GOT3 (cell line): ENCODE results near the gene ZNF331.
A peak's percentile ranks its signal among the peaks of the same experiment; 100 is the strongest.

Experiments
- DNase-seq: peaks from one replicate; lab custom pipeline; 2025; ENCODE audit warnings: mixed read lengths; lab: John Stamatoyannopoulos, UW

ZNF331 gene

DNA sequence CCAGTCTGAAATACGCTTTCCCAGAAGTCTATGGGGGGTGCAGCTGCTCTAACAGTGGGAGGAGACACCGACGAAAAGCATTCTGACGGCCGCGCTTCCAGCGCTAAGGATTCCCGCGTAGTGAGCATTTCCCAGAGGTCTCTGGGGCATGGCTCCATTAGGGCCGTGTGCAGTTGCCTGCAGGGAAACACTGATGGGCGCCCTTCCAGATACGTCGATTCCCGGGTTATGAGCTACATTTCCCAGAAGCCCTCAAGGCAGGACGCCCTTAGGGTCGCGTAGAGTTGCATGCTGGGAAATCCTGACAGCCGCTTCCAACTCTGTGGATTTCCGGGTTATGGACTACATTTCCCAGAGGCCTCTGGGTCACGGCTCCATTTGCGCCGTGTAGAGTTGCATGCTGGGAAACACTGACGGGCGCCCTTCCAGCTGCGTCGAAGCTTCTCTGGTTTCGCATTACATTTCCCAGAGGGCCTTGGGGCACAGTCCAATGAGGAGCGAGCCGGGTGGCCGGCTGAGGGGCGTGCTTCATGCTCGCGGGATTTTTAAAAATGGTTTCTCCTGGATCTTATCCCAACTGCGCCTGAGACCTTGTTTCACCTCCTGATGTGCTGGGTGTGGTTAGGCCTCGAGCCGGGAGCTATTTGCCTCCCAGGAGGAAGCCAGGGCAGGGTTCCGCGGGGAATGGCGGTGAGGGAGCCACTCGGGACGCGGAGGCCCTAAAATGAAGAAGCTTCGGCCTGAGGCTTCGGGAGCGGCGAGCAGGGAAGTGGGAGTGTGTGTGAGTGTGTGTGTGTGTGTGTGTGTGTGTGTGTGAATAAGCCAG is 17.2 kb upstream of the ZNF331 start:
- DNase-seq: peak; percentile 79

DNA sequence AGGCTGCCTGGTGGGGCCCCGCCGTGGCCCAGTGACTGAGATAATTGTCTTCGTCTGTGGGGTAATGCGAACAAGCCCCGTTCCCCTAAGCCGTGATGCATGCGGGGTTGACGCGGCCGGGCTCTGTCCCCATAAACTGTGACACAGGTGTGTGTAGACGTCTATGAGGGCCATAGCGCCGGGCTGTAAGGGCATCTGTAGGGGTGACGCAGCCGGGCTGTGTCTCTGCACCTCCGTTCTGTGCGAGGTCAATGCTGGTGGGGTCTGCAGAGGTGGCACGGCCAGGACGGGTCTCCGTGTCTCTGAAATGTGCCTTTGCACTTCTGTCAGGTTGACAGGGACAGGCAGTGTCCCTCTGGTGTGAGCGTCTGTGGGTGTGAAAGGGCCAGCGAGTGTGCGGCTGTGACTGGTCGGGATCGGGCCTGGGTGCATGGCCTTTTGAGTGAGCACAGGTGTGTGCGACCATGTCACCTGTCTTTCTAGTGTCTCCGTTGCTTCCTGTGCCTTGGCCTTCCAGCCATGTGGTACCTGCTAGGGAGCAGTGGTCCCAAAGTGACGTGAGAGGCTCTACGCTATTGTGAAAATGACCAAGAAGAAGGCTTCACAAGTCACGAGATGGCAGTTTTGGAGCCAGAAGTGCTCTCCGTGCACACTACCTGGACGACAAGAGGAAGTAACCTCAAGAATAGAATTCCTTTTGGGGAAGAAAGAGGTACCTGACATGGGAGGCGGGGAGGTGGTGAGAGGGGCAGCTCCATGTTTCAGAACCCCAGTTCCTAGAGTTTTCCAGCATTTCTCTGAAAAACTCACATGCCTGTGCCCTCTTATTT is 16.4 kb upstream of the ZNF331 start:
- no peak for DNase-seq

DNA sequence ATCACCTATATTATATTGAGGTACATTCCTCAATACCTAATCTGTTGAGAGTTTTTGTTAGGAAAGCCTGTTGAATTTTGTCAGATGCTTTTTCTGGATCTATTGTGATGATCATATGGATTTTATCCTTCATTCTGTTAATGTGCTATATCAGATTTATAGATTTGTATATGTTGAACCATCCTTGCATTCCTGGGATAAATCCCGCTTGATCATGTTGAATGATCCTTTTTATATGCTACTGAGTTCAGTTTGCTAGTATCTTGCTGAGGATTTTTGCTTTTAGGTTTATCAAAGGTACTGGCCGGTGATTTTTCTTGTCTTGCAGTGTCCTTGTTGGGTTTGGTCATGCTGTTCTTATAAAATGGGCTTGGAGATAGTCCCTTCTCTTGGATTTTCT is 12.0 kb upstream of the ZNF331 start:
- no peak for DNase-seq

DNA sequence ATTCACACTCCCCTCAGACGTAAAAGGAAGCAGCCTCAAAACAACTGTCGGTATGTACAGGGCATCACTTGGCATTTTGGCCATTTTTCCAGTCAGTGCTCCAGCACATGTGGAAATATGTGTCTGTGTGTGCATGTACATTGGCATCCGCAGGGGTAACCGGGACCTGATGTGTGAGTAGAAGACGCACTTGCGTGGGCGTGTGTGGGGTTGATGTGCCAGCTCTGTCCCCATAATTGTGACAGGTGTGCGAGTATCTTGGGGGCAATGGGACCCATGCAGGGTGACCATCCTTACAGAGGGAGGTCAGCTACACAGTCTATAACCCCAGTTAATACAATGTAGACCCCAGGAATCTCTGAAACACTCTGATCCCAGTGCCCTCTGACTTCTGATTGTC is 7.3 kb upstream of the ZNF331 start:
- DNase-seq: no peak

DNA sequence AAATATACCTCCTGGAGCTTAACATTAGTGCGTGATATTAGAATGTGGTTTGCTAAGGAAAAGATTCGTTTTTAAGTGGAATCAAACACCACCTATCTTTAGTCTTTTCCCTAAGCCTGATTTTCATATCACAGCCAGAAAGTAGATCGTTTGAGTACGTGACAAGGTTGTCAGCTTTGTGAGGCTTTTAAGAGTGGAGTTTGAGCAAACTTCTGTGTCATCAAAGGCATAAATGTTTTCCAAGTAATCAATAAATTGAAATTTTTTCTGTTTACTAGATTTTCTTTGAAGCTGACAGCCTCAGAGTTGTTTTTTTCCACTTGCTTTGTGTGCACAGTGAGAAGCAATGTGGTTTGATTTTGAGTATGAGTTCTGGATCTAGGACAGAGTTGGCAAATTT is 6.5 kb upstream of the ZNF331 start:
- no peak for DNase-seq

DNA sequence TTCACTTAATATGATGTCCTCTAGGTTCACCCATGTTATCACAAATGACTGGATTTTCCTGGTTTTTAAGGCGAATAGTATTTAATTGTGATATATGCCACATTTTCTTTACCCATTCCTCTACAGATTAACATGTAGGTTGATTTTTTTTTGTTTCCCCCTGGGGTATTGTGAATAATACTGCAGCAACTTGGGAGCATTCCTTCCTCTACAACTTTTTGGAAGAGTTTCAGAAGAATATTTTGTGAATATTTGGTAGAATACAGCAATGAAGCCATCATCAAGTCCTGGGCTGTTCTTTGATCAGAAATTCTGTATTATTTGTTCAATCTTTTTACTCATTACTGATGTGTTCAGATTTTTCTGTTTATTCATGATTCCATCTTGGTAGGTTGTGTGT is 5.6 kb upstream of the ZNF331 start:
- DNase-seq: no peak

DNA sequence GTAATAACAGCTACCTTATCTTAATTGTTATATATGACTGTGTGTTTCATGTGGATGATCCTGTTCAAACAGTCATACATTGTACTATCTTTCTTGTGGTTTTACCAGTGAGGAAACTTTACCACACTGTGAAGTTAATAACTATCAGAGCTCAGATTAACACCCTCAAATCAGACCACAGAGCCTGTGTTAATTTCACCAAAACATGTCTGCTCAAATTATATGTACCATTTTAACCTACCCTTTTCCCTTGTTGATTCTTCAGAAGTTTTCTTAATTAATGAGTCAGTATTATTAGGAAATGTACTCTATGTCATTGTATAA is 1.8 kb upstream of the ZNF331 start:
- DNase-seq: no peak

DNA sequence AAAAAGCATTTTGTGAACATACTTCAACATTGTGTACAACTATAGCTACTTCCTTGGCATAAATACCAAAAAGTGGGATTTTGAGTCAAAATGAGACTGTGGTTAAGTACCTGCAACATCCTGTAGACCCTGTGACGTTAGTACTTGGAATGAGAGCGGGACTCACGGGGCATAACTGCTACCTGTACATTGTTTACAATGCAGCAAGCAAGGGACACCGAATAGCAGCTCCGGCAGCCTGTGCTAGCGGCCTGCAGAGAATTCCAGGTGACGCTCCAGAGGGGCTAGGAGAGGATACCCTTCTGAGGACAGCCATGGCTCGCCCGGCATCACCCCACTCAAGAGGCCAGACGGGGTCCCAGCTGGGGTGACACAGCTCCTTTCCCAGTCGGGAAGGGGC is 824 bp upstream of the ZNF331 start:
- DNase-seq: no peak

DNA sequence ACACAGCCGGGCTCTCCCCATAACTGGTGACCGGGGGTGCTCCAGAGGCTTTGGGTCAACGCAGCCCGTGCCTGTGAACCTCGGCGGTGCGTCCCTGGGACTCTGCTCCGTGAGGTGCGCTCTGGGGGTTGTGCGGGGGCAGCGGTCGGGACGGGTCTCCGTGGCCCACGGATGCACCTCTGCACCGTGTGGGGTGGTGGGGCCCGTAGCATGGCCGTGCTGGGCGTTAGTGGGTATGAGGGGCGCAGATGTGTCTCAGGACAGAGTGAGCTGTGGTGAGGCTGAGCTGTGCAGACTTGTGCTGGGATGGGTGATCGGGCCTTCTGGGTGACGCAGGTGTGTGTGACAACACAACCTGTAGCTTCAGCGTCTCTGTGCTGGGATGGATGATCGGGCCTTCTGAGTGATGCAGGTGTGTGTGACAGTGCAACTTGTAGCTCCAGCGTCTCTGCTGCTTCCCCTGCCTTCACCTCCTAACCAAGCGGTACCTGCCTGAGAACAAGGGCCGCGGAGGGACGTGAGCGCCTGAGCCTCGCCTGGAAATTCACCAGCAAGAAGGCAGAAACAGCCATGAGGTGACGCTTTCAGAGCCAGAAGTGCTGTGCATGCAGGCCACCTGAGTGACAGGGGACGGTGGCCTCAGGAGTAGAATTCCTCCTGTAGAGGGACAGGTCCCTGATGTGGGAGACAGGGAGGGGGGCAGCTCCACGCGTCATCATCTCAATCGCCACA is 599 bp downstream of the ZNF331 start:
- DNase-seq: no peak

DNA sequence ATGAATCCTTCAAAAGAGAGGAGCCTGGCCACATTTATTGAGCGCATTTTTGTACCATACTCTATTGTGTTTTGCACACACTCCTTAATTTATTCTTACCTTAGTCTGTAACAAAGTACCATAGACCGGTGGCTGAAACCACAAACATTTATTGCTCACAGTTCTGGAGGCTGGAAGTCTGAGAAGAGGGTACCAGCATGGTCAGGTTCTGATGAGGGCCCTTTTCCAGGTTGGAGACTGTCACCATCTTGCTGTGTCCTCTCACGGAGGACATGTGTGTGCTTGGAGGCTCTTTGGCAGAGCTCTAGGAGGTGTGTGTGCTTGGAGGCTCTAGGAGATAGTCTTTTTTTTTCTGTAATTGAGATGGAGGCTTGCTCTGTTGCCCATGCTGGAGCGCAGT is 2.1 kb downstream of the ZNF331 start:
- DNase-seq: no peak

DNA sequence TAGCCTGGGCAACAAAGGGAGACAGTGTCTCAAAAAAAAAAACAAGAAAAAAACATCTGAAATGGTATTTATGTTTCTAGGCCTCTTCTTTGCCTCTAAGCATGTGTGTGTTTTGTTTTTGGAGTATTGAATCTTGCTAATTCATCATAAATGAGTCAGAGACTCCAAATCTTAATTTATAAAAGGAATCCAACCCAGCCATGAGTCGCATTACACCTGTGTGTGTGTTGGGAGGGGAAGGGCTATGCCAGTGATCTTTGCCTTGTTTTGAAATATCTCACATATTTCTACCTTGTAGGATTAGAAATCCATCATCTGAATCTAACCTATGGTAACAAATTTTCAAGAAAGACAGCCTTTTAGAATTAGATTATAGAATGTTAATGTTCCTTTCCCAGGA is 4.0 kb downstream of the ZNF331 start:
- no peak for DNase-seq

DNA sequence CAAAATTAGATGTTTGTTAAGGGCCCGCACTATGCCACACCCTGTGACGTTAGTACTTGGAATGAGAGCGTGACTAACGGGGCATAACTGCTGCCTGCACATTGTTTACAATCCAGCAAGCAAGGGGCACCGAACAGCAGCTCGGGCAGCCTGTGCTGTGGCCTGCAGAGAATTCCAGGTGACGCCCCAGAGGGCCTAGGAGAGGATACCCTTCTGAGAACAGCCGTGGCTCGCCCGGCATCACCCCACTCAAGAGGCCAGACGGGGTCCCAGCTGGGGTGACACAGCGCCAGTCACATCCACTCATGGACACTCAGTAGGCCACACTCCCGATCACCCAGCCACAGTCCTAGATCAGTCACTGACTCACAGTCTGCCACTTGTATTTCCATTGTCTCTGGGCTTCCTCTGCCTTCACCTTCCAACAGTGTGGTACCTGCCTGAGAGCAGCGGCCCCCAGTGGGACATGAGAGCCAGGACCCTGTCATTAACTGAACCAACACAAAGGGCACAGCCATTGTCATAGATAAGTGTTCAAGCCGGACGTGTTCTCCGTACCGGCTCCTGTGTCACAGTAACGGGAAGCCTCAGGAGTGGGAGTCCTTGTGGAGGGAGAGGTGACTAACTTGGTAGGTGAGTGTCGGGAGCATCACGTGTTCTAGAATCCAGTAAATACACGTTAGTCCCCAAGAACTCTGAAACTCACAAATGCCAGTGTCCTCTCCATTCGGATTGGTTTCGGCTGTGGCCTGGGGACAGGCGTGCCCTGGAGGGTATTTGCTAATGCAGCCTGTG is 7.5 kb downstream of the ZNF331 start:
- no peak for DNase-seq

DNA sequence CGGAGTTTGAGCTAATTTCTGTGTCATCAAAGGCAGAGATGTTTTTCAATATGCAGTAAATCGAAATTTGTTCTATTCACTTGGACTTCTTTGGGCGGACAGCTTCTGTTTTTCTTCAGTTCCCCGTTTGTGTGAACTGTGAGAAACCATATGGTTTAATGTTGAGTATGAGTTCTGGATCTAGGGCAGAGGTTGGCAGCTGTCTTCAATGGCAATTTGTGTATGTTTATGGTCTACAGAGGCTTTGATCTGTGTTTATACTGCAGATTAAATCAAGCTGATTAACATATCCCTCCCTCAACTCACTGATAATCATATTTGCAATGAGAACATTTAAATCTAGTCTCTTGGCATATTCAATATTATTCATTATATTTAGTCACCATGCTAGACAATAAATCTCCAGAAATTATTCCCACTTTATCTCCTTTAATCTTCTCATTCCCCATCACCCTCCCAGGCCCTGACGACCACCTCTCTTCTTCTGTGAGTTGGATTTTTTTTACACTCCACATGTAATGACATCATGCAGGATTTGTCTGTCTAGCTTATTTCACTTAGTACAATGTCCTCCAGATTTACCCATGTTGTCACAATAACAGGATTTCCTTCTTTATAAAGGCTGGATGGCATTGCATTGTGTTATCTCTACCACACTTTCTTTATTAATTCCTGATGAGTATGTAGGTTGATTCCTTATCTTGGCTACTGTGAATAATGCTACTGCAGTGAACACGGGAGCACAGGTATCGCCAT is 9.0 kb downstream of the ZNF331 start:
- DNase-seq: no peak

DNA sequence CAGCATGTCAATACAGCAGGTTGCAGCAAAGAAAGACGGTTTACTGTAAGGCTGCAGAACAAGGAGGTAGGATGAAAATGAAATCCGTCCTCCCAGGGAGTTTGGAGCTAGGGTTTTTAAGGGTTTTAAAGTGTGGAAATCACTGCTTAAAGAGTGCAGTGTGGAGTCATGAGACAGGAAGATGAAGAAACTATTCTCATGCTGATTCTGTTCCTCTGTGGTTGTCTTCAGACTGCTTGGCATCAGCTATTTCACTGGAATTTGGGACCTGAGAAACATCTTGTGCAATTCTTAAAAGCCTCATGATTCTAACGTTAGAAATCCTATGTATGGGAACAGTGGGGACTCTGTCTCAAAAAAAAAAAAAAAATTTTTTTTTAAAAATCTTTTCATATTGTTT is 11.4 kb downstream of the ZNF331 start:
- DNase-seq: no peak

DNA sequence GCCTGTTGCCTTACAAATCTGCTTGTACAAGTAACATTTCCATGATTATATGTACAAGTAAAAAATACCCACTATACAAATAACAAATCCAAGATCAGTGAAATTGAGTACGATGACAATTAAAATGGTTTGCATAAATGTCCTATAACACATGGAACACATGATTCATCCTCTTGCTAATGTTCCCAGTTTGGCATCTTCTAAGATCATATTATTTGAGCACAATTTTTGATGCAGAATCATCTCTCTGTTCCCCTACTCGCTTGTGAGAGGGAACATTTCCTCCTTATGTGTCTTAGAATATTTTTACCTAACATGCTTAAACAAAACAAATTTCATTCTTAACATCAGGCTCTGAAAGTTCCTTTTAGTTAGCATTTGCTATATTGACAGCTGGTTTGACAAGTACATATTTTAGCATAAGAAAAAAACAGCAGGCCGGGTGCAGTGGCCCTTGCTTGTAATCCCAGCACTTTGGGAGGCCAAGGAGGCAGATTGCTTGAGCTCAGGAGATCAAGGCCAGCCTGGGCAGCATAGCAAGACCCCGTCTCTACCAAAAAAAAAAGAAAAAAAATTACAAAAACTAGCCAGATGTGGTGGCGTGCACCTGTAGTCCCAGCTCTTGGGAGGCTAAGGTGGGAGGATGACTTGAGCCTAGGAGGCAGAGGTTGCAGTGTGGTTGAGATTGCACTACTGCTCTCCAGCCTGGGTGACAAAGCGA is 14.2 kb downstream of the ZNF331 start:
- no peak for DNase-seq

DNA sequence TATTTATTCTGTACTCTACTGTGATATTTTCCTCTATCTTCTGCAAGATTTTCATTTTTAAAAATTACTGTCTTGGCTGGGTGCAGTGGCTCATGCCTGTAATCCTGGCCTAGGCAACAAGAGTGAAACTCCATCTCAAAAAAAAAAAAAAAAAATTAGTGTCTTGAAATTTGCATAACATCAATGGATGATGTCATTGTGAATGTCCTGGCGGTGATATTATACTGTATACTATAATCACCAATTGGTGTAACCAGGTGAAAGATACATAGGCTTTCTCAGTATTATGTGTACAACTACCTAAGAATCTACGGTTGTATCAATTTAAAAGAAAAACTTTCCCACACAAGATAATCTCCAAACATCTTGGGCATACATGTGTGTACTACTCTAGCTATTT is 15.2 kb downstream of the ZNF331 start:
- DNase-seq: no peak

DNA sequence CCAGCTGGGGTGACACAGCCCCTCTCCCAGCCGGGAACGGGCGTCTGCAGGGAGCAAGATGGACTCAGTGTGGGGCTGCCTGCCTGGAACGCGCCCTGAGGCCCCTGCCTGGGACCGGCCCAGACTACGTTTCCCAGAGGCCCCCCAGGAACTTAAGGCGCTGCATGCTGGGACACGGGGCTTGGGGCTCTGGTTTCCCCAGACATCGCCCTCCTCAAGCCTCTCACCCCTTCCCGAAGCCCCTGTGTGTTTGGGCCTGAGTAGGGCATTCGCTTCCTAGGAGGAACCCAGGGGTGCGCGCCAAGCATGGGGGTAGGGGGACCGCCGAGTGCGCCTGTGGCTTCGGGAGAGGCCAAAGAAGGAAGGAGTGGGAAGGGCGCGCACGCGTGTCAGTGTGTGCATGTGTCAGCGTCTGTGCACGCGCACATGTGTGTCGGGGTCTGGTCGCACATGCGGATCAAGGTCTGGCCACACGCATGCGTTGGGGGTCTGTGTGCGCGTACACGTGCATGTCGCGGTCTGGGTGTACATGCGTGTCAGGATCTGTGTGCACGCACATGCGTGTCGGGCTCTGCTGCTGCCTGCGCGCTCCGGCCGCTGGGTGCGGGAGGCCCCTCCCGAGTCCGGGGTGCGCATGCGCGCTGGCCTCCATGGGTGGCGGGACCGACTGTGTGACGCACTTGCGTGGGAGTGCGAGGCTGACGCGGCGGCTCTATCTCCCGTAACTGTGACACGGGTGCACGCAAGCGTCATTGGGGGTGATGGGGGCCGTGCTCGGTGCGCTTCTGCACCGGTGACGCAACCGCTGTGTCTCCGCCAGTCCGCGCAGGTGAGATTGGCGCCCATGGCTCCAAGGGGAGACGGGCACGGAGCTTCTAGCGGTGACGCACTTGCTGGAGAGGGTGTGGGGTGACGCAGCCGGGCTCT is 16.2 kb downstream of the ZNF331 start:
- peak; percentile 40 for DNase-seq

DNA sequence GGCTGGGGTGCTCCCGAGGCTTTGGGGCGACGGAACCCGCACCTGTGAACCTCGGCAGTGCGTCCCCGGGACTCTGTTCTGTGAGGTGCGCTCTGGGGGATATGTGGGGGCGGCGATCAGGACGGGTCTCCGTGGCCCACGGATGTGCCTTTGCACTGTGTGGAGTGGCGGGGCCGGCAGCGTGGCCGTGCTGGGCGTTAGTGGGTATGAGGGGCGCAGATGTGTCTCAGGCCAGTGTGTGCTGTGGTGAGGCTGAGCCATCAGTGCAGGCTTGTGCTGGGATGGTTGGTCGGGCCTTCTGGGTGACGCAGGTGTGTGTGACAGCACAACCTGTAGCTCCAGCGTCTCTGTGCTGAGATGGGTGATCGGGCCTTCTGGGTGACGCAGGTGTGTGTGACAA is 16.9 kb downstream of the ZNF331 start:
- no peak for DNase-seq

DNA sequence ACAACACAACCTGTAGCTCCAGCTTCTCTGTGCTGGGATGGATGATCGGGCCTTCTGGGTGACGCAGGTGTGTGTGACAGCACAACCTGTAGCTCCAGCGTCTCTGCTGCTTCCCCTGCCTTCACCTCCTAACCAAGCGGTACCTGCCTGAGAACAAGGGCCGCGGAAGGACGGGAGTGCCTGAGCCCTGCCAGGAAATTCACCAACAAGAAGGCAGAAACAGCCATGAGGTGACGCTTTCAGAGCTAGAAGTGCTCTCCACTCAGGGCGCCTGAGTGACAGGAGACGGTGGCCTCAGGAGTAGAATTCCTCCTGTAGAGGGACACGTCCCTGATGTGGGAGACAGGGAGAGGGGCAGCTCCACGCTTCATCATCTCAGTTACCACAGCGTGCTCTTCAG is 17.4 kb downstream of the ZNF331 start:
- DNase-seq: no peak

DNA sequence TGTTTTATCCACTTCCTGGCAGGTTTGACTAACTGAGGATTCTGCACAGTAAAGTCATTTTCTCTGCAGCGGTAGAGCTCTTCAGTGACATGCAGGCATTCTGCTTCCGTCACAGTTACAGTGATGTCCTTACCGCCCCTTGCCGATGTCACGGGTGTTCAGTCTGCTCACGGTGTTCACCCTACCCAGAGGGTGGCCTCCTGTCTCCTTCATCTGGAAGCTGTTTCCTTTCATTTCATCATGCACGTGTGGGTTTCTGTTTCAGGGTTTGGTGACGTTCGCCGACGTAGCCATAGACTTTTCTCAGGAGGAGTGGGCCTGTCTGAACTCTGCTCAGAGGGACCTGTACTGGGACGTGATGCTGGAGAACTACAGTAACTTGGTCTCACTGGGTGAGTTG is 33.4 kb downstream of the ZNF331 start:
- no peak for DNase-seq
